ENCODE data around the gene WDFY4. TPM values are rescaled to one million over a fixed set of nuclear protein-coding genes. Genes with fewer than 3 reads are reported as not detected.

Gene WDFY4
- total RNA-seq, 1 experiment from 2014 or later = not detected

- Histone ChIP-seq H3K4me2 (no peak overlapping the region), H3K9me2 (ENCODE audit: insufficient read depth) (no peaks in the 10 kb centered on the region), H2AFZ (no peak overlapping the region), H3F3A (ENCODE audit: insufficient read depth, low read depth) (no peaks in the 10 kb centered on the region), H3K4me3 (no peak overlapping the region), H3K27ac (no peak overlapping the region), H3K27me3 (ENCODE audit: insufficient read depth, low read depth) (peaks cover 83% of the 10 kb centered on the region), H3K79me2 (ENCODE audit: low read depth) (no peaks in the 10 kb centered on the region), H4K20me1 (ENCODE audit: insufficient read depth) (no peaks in the 10 kb centered on the region), H3K9me3 (ENCODE audit: insufficient read depth, low read depth) (no peaks in the 10 kb centered on the region), H3K4me1 (replicated peaks; ENCODE audit: insufficient read depth) (no peaks in the 10 kb centered on the region), H3K36me3 (ENCODE audit: low read depth) (no peaks in the 10 kb centered on the region)
- no TSS peak for BruUV-seq (replicated peaks)
- no peak for DNase-seq
- ChIA-PET CTCF (no interaction called here), POLR2A (ENCODE audit: unreplicated experiment) (no interaction called here)
- intact Hi-C loops (cut with micrococcal nuclease; ENCODE audit: unreplicated experiment) = no loop called here
- TF ChIP-seq CTCF (conservative IDR thresholded peaks at IDR 0.05) (no peak), EZH2 (IDR thresholded peaks at IDR 0.05; ENCODE audit: low read depth) (no peak)
Measured at GRCh38 chr10:48722153-48723145, 37.8 kb downstream of the WDFY4 start.

GRCh38 chr10:48724127-48724526 is 39.5 kb downstream of the WDFY4 start:
- no peaks in the 10 kb centered on the region for H3K36me3 ChIP-seq (ENCODE audit: low read depth)
- no TSS peak for BruUV-seq (replicated peaks)
- no peaks in the 10 kb centered on the region for H3K79me2 ChIP-seq (ENCODE audit: low read depth)
- intact Hi-C loops (cut with micrococcal nuclease; ENCODE audit: unreplicated experiment) = no loop called here
- no peak overlapping the region for H3K27ac ChIP-seq
- H3K4me1 ChIP-seq (replicated peaks; ENCODE audit: insufficient read depth) = no peaks in the 10 kb centered on the region
- H4K20me1 ChIP-seq (ENCODE audit: insufficient read depth) = no peaks in the 10 kb centered on the region
- ChIA-PET CTCF (no interaction called here), POLR2A (ENCODE audit: unreplicated experiment) (no interaction called here)
- DNase-seq = no peak
- no peaks in the 10 kb centered on the region for H3F3A ChIP-seq (ENCODE audit: insufficient read depth, low read depth)
- no peak overlapping the region for H3K4me2 ChIP-seq
- H3K9me2 ChIP-seq (ENCODE audit: insufficient read depth) = no peaks in the 10 kb centered on the region
- H3K27me3 ChIP-seq (ENCODE audit: insufficient read depth, low read depth) = peaks cover 84% of the 10 kb centered on the region
- H3K9me3 ChIP-seq (ENCODE audit: insufficient read depth, low read depth) = no peaks in the 10 kb centered on the region
- TF ChIP-seq EZH2 (IDR thresholded peaks at IDR 0.05; ENCODE audit: low read depth) (no peak), CTCF (conservative IDR thresholded peaks at IDR 0.05) (no peak)
- H2AFZ ChIP-seq = no peak overlapping the region
- H3K4me3 ChIP-seq = no peak overlapping the region

GRCh38 chr10:48725708-48726107 is 41.0 kb downstream of the WDFY4 start:
- H3K9me2 ChIP-seq (ENCODE audit: insufficient read depth) = no peaks in the 10 kb centered on the region
- H3K4me2 ChIP-seq = no peak overlapping the region
- peaks cover 81% of the 10 kb centered on the region for H3K27me3 ChIP-seq (ENCODE audit: insufficient read depth, low read depth)
- no peak for TF ChIP-seq CTCF (conservative IDR thresholded peaks at IDR 0.05)
- TF ChIP-seq EZH2 (IDR thresholded peaks at IDR 0.05; ENCODE audit: low read depth) = no peak
- H3F3A ChIP-seq (ENCODE audit: insufficient read depth, low read depth) = no peaks in the 10 kb centered on the region
- H2AFZ ChIP-seq = no peak overlapping the region
- ChIA-PET CTCF (no interaction called here), POLR2A (ENCODE audit: unreplicated experiment) (no interaction called here)
- intact Hi-C loops (cut with micrococcal nuclease; ENCODE audit: unreplicated experiment) = no loop called here
- no peaks in the 10 kb centered on the region for H3K79me2 ChIP-seq (ENCODE audit: low read depth)
- no peaks in the 10 kb centered on the region for H3K9me3 ChIP-seq (ENCODE audit: insufficient read depth, low read depth)
- no TSS peak for BruUV-seq (replicated peaks)
- no peak overlapping the region for H3K27ac ChIP-seq
- H4K20me1 ChIP-seq (ENCODE audit: insufficient read depth) = no peaks in the 10 kb centered on the region
- H3K4me3 ChIP-seq = no peak overlapping the region
- DNase-seq = no peak
- no peaks in the 10 kb centered on the region for H3K4me1 ChIP-seq (replicated peaks; ENCODE audit: insufficient read depth)
- no peaks in the 10 kb centered on the region for H3K36me3 ChIP-seq (ENCODE audit: low read depth)

Data from PC-9 (cell line).